Stimulated activated CD4-positive, alpha-beta T cell treated with anti-CD3 and anti-CD28 coated beads, TNF-alpha, amount 100 ng/mL, for 48 hours (primary cell): ENCODE measurements around the gene ROBO1.

ENCODE experiments used
- DNase-seq, 3 donors: peaks; one replicate each; pipeline ENCODE4 v3.0.0-alpha.2; 2020; ENCODE audit warnings: low read depth in 3 of 3

The ROBO1 gene

GRCh38 chr3:78847203-78847602, 920.6 kb downstream of the ROBO1 start:
- DNase-seq: no peak

GRCh38 chr3:78846718-78847117, 921.1 kb downstream of the ROBO1 start:
- DNase-seq: no peak

- DNase-seq: no peak
Observed at GRCh38 chr3:78845605-78846004, 922.2 kb downstream of the ROBO1 start.

GRCh38 chr3:78844307-78844706, 923.5 kb downstream of the ROBO1 start:
- DNase-seq: no peak

- no peak for DNase-seq
Observed at GRCh38 chr3:78839693-78840092, 928.1 kb downstream of the ROBO1 start.

- DNase-seq: no peak
Observed at GRCh38 chr3:78838362-78838761, 929.4 kb downstream of the ROBO1 start.

GRCh38 chr3:78834910-78835309, 932.9 kb downstream of the ROBO1 start:
- DNase-seq: no peak

GRCh38 chr3:78832785-78833204, 935.0 kb downstream of the ROBO1 start:
- DNase-seq: no peak

- DNase-seq: no peak
Observed at GRCh38 chr3:78831446-78831972, 936.3 kb downstream of the ROBO1 start.

- DNase-seq: no peak
Observed at GRCh38 chr3:78830470-78830869, 937.3 kb downstream of the ROBO1 start.

GRCh38 chr3:78827618-78828017, 940.2 kb downstream of the ROBO1 start:
- no peak for DNase-seq

GRCh38 chr3:78825858-78826215, 942.0 kb downstream of the ROBO1 start:
- no peak for DNase-seq

GRCh38 chr3:78825118-78825857, 942.5 kb downstream of the ROBO1 start:
- no peak for DNase-seq

- no peak for DNase-seq
Observed at GRCh38 chr3:78823859-78824258, 943.9 kb downstream of the ROBO1 start.

- DNase-seq: no peak
Observed at GRCh38 chr3:78823434-78823833, 944.4 kb downstream of the ROBO1 start.

- no peak for DNase-seq
Observed at GRCh38 chr3:78822726-78823125, 945.1 kb downstream of the ROBO1 start.

GRCh38 chr3:78820542-78820941, 947.3 kb downstream of the ROBO1 start:
- no peak for DNase-seq

- no peak for DNase-seq
Observed at GRCh38 chr3:78818161-78818985, 949.4 kb downstream of the ROBO1 start.

GRCh38 chr3:78814893-78815562, 952.8 kb downstream of the ROBO1 start:
- no peak for DNase-seq

- no peak for DNase-seq
Observed at GRCh38 chr3:78812166-78812565, 955.6 kb downstream of the ROBO1 start.

GRCh38 chr3:78809966-78810365, 957.8 kb downstream of the ROBO1 start:
- no peak for DNase-seq

GRCh38 chr3:78804251-78805037, 963.4 kb downstream of the ROBO1 start:
- DNase-seq: no peak
